GM12873 (cell line): ENCODE data around the gene C10orf71.

Experiments
- CTCF ChIP-seq: IDR thresholded peaks from 2 replicates; pipeline ENCODE4 v1.5.1; 2012; ENCODE audit warnings: low read depth, mild to moderate bottlenecking, moderate library complexity, low read length, control low read depth; ENCODE audit not compliant: insufficient read depth; ENCODE audit errors: missing control alignments

Gene C10orf71

GRCh38 chr10:49367600-49367999 lies 68.6 kb downstream of the C10orf71 start:
- no peak for TF ChIP-seq CTCF

- TF ChIP-seq CTCF = no peak
Observed at GRCh38 chr10:49368256-49368655, 69.3 kb downstream of the C10orf71 start.

- no peak for TF ChIP-seq CTCF
Observed at GRCh38 chr10:49369216-49370162, 70.5 kb downstream of the C10orf71 start.

GRCh38 chr10:49370326-49371100 lies 71.5 kb downstream of the C10orf71 start:
- no peak for TF ChIP-seq CTCF

GRCh38 chr10:49371967-49372366 lies 73.0 kb downstream of the C10orf71 start:
- no peak for TF ChIP-seq CTCF

- TF ChIP-seq CTCF = no peak
Observed at GRCh38 chr10:49373361-49373760, 74.4 kb downstream of the C10orf71 start.

GRCh38 chr10:49374740-49375139 lies 75.8 kb downstream of the C10orf71 start:
- no peak for TF ChIP-seq CTCF
